ENCODE results near the gene PIEZO2. TPM values are rescaled to one million over a fixed set of nuclear protein-coding genes. Genes with fewer than 3 reads are reported as not detected.
"Not testable (repeated sequence)": the region's sequence is repeated elsewhere in the genome, so short reads cannot be mapped to it uniquely, and the experiment has no call there.

PIEZO2 gene
- total RNA-seq, 4 donors from 2014 or later, result 2.1 to 7.4 (median 2.5) TPM; not detected in 1

GRCh38 chr18:11177382-11177781 is 28.0 kb upstream of the PIEZO2 start:
- no peak overlapping the region for H3K27ac ChIP-seq
- TF ChIP-seq POLR2A (IDR thresholded peaks at IDR 0.05), result no peak
- TF ChIP-seq CTCF (IDR thresholded peaks at IDR 0.05), result no peak
- no peaks in the 10 kb centered on the region for H3K36me3 ChIP-seq
- H3K4me1 ChIP-seq, result peaks cover 0 to 3% (median 0%) of the 10 kb centered on the region in 3 donors
- H3K9me3 ChIP-seq, result no peaks in the 10 kb centered on the region
- DNase-seq, result no peak
- H3K4me3 ChIP-seq, result no peak overlapping the region
- H3K27me3 ChIP-seq, result no peaks in the 10 kb centered on the region
- 22 to 45% methylated on average over 3 of the region's 3 CpGs for WGBS, 2 donors
- intact Hi-C loops (cut with DNase I), result no loop called here

GRCh38 chr18:11176481-11176881 is 27.1 kb upstream of the PIEZO2 start:
- no peak overlapping the region for H3K4me3 ChIP-seq
- peaks cover 0 to 3% (median 0%) of the 10 kb centered on the region in 3 donors for H3K4me1 ChIP-seq
- no peaks in the 10 kb centered on the region for H3K9me3 ChIP-seq
- peak overlapping the region in 1 of 4 donors; percentile 50 for H3K27ac ChIP-seq
- H3K27me3 ChIP-seq, result no peaks in the 10 kb centered on the region
- no peak for DNase-seq
- no peak for TF ChIP-seq POLR2A (IDR thresholded peaks at IDR 0.05)
- TF ChIP-seq CTCF (IDR thresholded peaks at IDR 0.05), result no peak
- intact Hi-C loops (cut with DNase I), result no loop called here
- 73% methylated on average over 2 to 3 of the region's 3 CpGs for WGBS, 2 donors
- no peaks in the 10 kb centered on the region for H3K36me3 ChIP-seq

DNA sequence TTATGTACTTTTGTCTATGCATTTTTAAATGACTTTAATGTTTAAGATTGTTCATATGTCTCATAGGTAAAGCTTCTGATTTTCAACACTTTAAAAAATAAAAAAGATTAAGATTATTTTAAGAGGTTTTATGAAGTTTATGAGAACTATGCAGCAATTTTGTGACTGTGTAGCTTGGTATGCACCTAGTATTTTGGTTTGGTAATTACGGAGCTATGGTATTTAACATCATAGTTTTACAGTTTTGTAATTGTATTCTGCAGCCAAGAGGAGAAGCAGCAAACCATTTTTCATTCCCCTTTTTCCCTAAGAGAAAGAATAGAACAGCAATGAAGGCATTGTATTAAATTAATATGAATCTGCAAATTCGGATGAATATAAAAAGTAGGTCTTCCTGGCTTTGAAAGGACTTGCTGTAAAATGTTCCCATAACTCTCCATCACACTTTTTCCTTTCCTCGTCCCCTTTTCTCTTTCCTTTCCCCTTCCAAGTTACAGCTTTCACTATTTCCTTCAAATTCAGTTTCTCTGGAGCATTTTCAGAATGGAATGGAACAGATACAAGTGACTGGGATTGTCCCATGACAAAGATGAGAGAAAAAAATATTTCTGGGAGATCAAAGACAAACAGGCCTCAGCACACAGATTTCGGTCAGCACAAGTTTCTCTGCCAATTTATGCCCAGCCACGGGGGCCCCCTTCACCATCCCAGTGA is 26.1 kb upstream of the PIEZO2 start:
- H3K36me3 ChIP-seq, result no peaks in the 10 kb centered on the region
- peak overlapping the region in 3 of 4 donors; percentile 19 to 50 (median 31) for H3K27ac ChIP-seq
- 38 to 41% methylated on average over 5 of the region's 5 CpGs for WGBS, 2 donors
- DNase-seq, result no peak
- H3K27me3 ChIP-seq, result no peaks in the 10 kb centered on the region
- intact Hi-C loops (cut with DNase I), result no loop called here
- no peak for TF ChIP-seq POLR2A (IDR thresholded peaks at IDR 0.05)
- no peak for TF ChIP-seq CTCF (IDR thresholded peaks at IDR 0.05)
- H3K4me3 ChIP-seq, result no peak overlapping the region
- H3K4me1 ChIP-seq, result peaks cover 0 to 3% (median 0%) of the 10 kb centered on the region in 3 donors
- H3K9me3 ChIP-seq, result no peaks in the 10 kb centered on the region

DNA sequence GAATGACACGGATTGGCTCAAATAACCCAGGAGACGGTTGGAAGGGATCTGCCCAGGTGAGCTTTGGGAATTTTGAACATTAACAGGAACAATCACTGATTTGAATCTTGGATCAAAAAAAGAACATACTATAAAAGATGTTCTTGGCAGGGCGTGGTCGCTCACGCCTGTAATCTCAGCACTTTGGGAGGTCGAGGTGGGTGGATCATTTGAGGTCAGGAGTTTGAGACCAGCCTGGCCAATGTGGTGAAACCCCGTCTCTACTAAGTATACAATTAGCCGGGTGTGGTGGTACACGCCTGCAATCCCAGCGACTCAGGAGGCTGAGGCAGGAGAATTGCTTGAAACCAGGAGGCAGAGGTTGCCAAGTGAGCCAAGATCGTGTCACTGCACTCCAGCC is 24.8 kb upstream of the PIEZO2 start:
- H3K27ac ChIP-seq; H3K4me3 ChIP-seq; H3K9me3 ChIP-seq; intact Hi-C loops (cut with DNase I); H3K27me3 ChIP-seq; DNase-seq; H3K4me1 ChIP-seq; H3K36me3 ChIP-seq: not testable (repeated sequence)
- WGBS, 2 donors, result 72% methylated on average over 10 to 11 of the region's 11 CpGs

- no peaks in the 10 kb centered on the region for H3K9me3 ChIP-seq
- no peak for TF ChIP-seq POLR2A (IDR thresholded peaks at IDR 0.05)
- no peak for TF ChIP-seq CTCF (IDR thresholded peaks at IDR 0.05)
- intact Hi-C loops (cut with DNase I), result no loop called here
- no peak overlapping the region for H3K27ac ChIP-seq
- 76 to 93% methylated on average over 1 of the region's 1 CpG for WGBS, 2 donors
- no peaks in the 10 kb centered on the region for H3K4me1 ChIP-seq
- no peak overlapping the region for H3K4me3 ChIP-seq
- no peak for DNase-seq
- no peaks in the 10 kb centered on the region for H3K27me3 ChIP-seq
- H3K36me3 ChIP-seq, result no peaks in the 10 kb centered on the region
Measured at GRCh38 chr18:11167778-11168177, 18.4 kb upstream of the PIEZO2 start.

DNA sequence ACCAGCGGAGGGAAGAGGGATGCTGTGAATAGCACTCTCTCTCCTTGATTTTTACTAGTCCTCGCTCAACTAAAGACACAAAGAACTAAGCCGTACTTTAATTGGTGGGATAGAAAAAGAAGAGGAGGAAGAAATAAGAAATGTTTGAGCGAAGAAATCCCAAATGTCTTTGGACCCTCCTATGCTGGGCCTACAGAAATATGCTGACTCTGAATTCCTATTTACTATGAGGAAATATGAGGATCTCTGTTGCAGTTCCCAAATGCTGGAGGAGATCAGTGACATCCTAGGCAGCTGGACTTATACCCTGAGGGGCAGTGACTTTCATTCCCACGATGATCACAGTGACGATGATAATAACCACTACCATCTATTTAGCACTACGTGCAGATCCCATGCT is 16.6 kb upstream of the PIEZO2 start:
- intact Hi-C loops (cut with DNase I), result no loop called here
- TF ChIP-seq POLR2A (IDR thresholded peaks at IDR 0.05) (no peak), CTCF (IDR thresholded peaks at IDR 0.05) (no peak)
- H3K27me3 ChIP-seq, result no peaks in the 10 kb centered on the region
- no peaks in the 10 kb centered on the region for H3K9me3 ChIP-seq
- H3K27ac ChIP-seq, result no peak overlapping the region
- H3K4me1 ChIP-seq, result no peaks in the 10 kb centered on the region
- H3K36me3 ChIP-seq, result no peaks in the 10 kb centered on the region
- H3K4me3 ChIP-seq, result no peak overlapping the region
- no peak for DNase-seq
- 91% methylated on average over 7 of the region's 7 CpGs for WGBS, 2 donors

Data from esophagus squamous epithelium (tissue), 5 donors.